AML-193 (cell line): Measurements from ENCODE around the gene TFR2.

ENCODE experiments used
- DNase-seq, 2 experiments: peaks; one replicate each; lab custom pipeline; 2025; lab: John Stamatoyannopoulos, UW

Gene TFR2

DNA sequence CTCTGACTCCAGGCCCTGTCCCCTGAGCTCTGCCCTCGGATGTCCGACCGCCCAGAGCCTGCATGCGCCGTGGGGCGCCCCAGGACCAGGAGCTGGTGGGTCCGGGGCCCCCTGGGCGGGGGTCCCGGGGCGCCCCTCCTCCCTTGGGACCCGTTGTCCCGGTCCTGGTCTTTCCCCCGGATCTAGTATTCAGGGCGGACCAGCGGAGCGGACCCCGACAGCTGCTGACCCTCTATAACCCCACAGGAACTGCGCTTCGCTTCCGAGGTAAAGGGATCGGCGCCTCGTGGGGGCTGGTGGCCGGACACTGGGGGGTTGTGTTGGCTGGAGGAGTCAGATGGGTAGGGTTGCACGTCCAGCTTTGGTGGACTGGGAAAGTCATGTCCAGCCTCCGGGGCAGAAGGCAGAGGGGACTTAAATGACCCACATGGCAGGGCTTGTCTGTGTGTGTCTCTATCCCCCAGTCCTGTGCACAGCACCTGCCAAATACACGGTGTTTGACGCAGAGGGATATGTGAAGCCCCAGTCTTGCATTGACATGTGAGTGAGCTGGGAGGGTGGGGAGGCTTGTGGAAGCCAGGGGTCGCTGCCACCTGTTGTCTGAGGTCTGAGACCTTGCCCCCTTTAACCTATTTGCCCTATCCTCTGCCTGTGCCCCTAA, 28.5 kb downstream of the TFR2 start:
- DNase-seq = no peak

DNA sequence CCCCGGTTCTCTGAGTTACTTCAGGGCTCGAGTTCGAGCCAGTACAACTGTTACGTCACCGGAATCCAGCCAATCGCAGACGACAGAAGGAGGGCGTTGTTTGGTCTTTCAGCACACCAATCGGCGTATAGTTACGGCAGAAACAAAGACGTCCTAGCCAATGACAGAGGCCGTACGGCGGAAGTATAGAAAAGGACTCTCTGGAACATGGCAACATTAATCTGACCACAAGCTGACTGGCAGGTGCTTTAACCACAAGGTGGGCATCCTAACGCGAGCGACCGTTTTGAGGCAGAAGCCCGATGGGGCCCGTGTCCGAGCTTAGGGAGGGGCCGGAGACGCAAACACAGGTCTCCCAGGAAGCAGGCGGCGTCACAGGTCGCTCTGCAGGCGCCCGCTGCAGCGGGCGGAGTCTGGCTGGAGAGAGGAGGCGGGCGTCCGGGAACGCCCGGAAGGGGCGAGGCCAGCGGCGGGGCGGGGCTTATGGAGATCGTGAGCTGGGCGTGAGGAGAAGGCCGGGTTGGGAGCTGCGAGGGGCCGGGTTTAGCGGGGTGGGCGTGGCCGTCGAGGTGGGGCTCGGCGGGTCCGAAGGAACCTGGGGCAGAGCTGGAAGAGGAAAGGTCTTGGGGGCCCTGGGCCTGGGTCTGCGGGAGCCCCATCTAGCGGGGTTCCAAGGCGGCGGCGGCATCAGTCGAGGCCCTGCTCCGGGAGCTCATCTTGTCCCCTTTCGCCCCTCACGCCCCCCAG, 29.2 kb downstream of the TFR2 start, which contains the start of gene MOSPD3:
Gene MOSPD3, plus strand, starts transcription at position 558 of the 747 bp plus-strand sequence. CDS start 252 bp downstream, outside the sequence.
- DNase-seq = peak; percentile 97

DNA sequence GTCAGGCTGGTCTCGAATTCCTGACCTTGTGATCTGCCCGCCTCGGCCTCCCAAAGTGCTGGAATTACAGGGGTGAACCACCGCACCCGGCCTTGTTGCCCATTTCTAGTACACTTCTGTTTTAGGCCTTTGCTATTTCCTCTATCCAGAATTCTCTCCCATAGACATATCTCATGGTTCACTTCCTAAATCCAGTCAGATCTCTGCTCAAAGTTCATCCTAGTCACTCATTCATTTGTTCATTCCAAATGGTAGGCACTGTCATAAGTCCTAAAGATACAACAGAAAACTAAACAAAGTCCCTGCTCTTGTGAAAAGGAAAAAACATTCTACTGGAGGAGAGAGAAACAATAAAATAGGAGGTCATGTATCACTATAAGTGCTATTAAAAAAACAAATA, 31.4 kb downstream of the TFR2 start:
- DNase-seq = no peak

DNA sequence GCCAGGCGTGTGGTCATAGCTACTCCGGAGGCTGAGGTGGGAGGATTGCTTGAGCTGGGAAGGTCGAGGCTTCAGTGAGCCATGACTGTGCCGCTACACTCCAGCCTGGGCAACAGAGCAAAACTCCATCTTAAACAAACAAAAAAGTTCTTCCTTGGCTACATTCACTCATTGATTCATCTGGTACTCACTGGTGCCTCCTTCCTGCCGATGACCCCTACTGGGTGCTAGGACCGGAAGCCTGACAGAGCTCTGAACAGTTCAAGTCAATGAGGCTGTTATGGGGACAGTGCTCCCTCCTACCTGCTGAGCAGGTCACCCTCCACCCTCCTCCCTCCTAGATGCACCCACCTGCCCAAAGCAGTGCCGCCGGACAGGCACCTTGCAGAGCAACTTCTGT, 34.2 kb downstream of the TFR2 start:
- no peak for DNase-seq

DNA sequence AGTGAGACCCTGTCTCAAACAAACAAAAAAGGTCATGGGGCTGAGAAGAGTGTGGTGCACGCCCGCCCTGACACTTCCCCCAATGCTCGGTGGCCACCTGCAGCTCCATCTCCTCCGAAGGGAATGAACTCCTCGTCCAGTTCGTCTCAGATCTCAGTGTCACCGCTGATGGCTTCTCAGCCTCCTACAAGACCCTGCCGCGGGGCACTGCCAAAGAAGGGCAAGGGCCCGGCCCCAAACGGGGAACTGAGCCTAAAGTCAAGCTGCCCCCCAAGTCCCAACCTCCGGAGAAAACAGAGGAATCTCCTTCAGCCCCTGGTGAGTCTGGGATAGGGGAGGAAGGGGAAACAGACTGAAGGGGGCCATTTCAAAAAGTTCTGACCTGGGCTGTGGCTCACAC, 35.0 kb downstream of the TFR2 start:
- no peak for DNase-seq

DNA sequence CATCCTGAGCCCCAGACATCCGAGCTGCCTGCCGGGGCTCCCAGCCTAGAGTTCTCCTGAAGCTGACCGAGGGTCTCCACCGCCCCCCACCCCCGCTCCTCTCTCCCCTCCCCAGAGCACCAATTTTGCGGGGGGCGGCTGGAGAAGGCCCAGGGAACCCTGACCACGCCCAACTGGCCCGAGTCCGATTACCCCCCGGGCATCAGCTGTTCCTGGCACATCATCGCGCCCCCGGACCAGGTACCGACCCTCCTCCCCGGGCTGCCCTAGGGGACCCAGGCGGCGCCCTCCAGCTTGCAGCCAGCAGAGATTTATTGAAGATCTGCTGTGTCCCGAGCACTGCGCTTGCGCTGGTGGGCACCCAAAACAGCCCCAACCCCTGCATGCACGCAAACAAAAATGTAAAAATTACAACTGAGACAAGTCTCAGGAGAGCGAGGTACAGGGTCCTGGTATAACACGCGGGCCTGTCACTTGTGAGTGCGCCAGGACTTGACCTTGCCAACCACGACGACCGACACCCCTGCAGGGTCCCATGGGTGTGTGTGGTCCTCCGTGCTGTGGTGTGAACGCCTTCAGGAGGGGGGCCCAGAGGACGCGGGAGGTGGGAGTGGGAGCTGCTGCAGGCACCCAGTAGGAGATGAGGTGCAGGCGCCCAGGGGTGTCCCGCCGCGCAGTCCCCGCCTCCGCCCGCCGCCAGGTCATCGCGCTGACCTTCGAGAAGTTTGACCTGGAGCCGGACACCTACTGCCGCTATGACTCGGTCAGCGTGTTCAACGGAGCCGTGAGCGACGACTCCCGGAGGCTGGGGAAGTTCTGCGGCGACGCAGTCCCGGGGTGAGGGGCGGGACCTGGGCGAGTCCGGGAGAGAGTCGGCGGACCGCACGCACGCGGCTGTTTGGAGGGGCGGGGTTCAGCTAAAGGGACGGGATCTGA, 36.1 kb downstream of the TFR2 start:
- DNase-seq = peak in 1 of 2 experiments; percentile 18

DNA sequence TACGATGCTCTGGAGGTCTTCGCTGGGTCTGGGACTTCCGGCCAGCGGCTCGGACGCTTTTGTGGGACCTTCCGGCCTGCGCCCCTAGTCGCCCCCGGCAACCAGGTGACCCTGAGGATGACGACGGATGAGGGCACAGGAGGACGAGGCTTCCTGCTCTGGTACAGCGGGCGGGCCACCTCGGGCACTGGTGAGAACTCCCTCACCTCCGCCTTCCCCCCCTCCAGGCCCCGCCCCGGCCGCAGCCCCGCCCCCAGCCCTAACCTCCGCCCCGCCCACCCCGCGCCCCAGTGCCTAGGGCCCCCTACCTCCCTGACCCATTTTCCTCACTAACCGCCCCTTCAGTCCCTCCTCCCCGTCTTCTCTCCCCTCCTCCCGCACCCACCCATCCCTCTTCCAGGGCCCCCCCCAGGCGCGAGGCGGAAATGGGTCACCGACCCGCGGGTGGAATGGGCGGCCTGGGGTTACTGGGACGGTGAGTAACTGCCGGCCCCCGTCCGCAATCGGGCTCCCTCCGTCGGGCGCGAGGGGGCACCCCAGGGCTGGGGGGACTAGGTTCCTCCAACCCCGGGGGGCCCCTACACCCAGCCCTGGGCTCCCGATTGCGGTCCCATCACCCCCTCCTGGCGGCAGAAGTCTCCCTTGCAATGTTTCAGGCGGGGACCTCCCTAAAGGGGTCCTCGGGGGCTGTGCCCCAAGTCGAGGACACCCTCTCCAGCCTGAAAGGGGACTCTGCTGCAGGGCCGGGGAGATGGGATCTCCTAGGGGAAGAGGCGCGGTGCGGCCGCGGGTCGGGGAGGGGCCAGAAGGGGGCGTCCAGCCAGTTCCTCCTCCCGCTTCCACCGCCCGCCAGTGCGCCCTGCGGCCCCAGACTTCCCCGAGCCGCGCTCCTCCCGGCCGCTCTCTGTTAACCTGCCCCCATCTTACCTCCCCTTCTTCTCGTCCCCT, 37.0 kb downstream of the TFR2 start:
- peak; percentile 71 to 75 for DNase-seq

DNA sequence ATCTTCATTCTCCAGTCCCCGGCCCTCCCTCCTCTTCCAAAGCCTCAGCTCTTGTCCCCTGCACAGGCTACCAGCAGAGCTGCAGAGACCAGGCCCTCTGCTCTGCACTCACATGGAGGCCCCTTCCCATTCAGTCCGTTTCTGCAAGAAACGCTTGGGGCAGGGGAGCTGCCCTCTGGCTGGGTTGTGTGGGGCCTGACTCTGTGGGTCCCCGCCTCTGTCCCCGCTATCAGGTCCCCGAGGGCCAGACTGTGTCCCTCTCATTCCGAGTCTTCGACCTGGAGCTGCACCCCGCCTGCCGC, 37.7 kb downstream of the TFR2 start:
- no peak for DNase-seq

DNA sequence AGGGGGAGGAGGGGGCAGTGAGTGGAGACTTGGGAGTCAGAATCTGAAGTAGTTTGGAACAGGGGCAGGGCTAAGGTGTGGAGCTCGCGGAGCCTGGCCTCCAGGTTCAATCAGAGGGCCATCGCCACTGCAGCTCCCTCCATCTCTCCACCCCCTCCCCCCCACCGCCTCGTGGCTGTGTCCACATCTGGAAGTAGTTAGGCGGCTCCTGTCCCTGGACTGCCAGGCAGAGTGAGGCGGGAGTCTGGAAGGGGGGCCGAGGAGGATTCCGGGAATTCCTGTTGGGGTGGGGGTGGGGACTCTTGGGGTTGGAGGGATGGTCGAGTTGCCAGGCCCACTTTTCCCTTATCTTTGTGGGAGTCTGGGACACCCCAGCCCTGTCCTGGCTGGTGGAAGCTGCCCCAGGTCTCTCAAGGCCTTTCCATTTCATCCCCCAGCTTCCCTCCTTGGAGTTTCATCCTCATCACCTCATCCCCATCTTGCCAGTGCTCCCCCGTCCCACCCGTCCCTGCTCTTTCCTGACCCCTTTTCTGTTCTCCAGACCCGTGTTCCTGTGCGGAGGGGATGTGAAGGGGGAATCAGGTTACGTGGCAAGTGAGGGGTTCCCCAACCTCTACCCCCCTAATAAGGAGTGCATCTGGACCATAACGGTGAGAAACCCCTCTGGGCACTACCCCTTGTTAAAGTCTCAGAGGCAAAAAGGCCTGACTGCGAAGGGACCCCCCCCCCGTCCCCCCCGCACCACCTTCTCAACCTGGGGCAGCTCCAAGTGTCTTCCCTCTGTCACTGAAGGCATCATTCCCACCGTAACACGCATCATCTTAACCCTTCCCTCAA, 38.2 kb downstream of the TFR2 start:
- no peak for DNase-seq

DNA sequence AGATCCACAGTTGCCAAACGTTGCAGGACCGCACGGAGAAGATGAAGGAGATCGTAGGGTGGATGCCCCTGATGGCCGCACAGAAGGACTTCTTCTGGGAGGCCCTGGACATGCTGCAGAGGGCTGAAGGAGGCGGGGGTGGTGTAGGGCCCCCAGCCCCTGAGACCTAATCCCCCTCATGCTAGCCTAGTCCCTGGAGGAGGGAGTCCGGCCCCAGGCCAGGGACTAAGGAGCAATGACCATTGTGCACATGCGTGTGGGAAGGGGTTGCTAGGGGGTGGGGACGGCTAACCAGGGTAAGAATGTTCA, 40.7 kb downstream of the TFR2 start:
- DNase-seq = no peak

DNA sequence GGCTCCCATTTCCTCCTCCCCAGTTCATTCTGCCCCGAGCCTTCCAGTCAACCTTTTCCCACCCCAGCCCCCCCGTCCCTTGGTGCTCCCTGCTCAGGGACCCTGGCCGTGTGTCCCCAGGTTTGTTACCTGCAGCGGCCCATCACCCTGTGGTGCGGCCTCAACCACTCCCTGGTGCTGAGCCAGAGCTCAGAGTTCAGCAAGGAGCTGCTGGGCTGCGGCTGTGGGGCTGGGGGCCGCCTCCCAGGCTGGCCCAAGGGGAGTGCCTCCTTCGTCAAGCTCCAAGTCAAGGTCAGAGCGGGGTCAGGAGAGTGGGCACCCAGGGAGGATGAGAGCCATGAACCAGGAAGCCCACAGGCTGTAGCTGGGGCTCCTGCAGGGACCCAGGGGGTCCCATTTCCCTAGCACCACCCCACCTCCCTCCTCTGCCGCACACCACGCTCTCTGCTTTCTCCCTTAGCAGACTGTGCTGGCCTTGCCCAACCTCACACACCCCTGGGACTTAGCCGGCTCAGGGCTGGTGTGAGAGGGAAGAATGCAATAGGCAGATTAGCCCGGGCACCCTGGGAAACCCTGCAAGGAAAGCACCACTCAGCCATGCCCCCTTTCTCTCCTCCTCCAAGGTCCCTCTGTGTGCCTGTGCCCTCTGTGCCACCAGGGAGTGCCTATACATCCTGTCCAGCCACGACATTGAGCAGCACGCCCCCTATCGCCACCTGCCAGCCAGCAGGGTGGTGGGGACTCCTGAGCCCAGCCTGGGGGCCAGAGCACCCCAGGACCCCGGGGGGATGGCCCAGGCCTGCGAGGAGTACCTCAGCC, 41.2 kb downstream of the TFR2 start:
- DNase-seq = no peak

DNA sequence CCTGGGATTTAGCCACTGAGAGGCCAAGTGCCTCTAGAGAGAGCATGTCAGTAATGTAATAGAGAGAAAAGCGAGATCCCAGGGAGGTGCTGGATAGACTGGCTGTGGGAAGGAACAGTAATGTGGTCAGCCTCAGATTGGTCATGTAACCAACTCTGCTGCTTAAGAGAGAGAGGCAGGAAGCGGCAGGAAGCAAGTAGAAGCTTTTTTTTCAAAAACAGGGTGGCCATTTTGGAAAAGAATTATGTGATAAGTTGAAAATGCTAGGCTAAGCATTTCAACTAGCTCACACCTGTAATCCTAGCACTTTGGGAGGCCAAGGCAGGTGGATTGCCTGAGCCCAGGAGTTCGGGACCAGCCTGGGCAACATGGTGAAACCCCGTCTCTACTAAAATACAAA, 42.9 kb downstream of the TFR2 start:
- peak in 1 of 2 experiments; percentile 9 for DNase-seq

DNA sequence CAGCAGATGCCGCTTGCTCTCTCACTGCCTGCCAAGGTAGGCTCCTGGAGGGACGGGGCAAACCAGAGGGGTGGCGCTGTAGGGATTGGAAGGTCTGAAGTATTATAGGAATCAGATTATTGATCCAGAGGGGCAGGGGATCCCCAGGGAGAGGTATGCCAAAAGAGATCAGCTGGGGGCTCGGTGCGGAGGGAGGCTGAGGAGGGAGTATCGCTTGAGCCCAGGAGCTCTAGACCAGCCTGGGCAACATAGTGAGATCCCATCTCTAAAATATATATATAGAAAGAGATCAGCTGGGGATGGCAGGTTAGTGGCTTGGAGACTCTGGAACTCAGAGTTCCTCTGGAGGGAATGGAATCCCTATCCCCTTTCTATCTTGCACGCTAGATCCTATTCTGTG, 46.2 kb downstream of the TFR2 start:
- no peak for DNase-seq

DNA sequence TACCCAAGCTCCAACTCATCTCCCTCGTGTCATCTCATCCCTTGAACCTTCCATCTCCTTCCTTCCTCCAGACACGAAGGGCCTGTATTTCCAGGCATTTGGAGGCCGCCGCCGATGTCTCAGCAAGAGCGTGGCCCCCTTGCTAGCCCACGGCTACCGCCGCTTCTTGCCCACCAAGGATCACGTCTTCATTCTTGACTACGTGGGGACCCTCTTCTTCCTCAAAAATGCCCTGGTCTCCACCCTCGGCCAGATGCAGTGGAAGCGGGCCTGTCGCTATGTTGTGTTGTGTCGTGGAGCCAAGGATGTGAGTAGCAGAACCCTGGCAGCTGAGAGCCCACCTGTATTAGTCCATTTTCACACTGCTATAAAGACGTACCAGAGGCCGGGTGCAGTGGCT, 49.8 kb downstream of the TFR2 start:
- no peak for DNase-seq

DNA sequence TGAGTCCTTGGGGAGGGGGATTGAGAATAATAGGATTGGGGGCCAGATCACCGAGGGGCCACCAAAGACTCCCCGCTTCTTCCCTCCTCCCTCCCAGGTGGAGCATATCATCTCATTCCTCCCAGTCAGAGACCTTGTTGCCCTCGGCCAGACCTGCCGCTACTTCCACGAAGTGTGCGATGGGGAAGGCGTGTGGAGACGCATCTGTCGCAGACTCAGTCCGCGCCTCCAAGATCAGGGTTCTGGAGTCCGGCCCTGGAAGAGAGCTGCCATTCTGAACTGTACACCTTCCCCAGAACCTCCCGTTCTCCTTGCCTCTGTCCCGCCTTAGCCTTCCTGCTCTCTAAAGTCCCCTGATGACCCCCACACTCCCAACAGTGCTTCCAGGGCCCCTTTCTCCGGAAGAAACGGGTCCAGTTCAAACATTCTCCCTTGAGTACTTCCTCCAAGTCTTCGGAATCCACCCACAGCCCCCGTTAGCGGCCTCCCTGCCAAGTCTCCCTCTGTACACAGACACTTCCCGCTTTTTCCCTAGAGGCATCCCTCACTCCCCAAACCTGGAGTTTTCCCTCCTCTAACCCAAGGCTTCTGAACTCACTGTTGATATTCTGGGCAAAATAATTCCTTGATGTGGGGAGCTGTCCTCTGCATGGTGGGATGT, 51.1 kb downstream of the TFR2 start:
- DNase-seq = no peak

DNA sequence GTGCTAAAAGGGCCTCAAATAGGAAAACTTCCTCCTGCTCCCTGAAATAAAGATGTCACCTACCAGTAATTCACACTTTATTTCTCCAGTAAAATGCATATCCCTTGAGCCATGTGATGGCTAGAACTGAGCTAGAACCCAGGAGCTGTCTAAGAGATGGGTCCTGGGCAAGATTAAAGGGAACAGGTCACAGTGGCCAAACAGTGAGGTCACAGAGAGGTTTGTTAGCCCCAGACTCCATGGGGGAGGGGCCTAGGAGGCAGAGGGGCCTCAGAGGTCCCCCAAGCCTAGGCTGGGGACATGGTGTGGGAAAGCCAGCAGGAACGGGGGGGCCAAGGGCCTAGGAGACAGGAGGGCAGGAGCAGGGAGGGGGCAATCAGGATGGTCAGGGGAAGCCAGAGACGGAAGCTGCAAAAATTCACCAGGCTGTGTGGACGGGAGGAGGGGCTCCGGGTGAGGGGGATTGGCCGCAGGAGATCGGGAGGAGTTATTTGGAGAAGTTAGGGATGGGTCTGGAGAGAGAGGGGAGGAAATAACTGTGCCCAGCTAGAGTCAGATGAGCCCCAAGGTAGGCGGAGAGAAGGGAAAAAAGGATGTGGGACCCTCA, 51.9 kb downstream of the TFR2 start:
- no peak for DNase-seq

DNA sequence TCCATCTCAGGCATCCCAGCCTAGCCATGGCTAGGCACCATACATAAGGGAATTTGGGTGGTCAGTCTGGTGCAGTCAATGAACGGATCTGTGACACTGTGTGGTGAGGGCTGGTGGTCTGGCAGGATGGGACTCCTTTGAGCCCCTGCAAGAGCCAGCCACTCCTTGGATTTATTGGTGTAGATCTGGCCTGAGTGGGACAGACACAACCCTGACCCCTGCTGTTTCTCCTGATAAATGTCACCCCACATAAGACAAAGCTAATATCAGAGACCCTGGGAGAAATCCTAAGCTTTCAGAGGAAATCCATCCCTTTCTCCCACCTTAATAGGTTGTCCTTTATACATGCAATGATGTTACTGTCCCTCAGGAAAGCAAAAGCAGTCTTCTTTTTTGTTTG, 52.9 kb downstream of the TFR2 start:
- DNase-seq = peak; percentile 37 to 52

DNA sequence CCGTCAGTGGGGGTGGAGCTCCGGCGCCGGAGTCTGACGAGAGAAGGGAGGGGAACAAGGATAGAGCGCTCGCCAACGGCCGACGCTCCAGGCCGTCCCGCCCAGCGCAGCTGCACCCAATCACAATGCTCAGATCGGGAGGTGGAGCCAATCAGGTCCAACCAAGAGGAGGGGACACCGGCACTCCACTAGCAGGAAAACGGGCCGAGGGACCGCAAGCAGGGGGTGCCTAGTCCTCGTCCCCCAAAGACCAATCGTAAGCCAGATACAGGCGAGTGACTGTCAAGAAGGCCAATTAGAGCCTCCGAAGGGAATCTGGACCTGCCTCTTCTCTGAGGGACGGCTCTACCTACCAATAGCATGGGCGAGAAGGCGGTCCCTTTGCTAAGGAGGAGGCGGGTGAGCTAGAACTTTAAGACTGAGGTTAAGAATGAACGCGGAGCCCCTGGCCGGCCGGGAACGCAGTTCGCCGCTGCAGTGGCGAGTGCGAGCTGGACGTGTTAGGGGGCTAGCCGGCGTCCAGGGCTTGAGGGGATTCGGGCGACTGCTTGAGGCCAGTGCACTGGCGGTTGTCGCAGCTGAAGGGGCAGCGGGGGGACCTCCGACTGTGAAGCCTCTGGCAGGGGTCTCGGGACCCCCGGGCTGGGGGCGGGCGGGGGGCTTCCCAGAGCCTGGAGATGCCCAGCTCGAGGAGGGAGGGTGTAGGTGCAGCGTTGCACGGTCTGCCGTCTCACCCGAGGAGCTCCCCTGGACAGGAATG, 54.9 kb downstream of the TFR2 start, which contains the start of gene FBXO24:
Gene FBXO24, plus strand, starts transcription at position 63 of the 760 bp plus-strand sequence. Its CDS starts 298 bp downstream, at position 361.
- peak; percentile 99 for DNase-seq
